K562 (cell line): ENCODE measurements around the gene SLC29A3. TPM values are rescaled to one million over a fixed set of nuclear protein-coding genes. Genes with fewer than 3 reads are reported as not detected.

Experiments
- CREM ChIP-seq: IDR thresholded peaks from 2 replicates; pipeline ENCODE4 v1.6.1; 2014; ENCODE audit warnings: antibody characterized with exemption, low read depth
- ELK3 ChIP-seq: fragments of 450-650 bp; formaldehyde crosslinking; IDR thresholded peaks from 2 replicates; pipeline ENCODE4 v1.4.0; 2020; ENCODE audit warnings: mild to moderate bottlenecking
- ESRRB ChIP-seq: fragments of 250-450 bp; sonication (Bioruptor Pico); IDR thresholded peaks from 2 replicates; pipeline ENCODE4 v1.5.0; 2020; ENCODE audit warnings: mild to moderate bottlenecking, moderate library complexity, borderline replicate concordance
- GABPB1 ChIP-seq: sonication (generic); formaldehyde crosslinking; IDR thresholded peaks from 2 replicates; pipeline ENCODE4 v1.8.0; 2022; ENCODE audit warnings: mild to moderate bottlenecking, missing genetic modification reagents
- HDAC3 ChIP-seq: fragments of 450-650 bp; IDR thresholded peaks from 2 replicates; pipeline ENCODE4 v1.6.1; 2018; ENCODE audit warnings: borderline replicate concordance, mild to moderate bottlenecking, moderate library complexity; ENCODE audit not compliant: partially characterized antibody
- HOMEZ ChIP-seq: fragments of 250-450 bp; sonication (Bioruptor Pico); IDR thresholded peaks from 2 replicates; pipeline ENCODE4 v1.4.0; 2020; ENCODE audit warnings: mild to moderate bottlenecking, moderate library complexity
- NCOA2 ChIP-seq, 2 experiments: fragments of 450-650 bp; IDR thresholded peaks; 2 replicates each; pipeline ENCODE4 v1.6.1; 2018; ENCODE audit warnings: mild to moderate bottlenecking in 2 of 2, moderate library complexity in 1 of 2; ENCODE audit not compliant: partially characterized antibody in 2 of 2
- PBX2 ChIP-seq, 2 experiments: IDR thresholded peaks in 1 of 2; conservative IDR thresholded peaks in 1 of 2; 2 replicates each; pipeline ENCODE4 v1.6.1; 2016; ENCODE audit warnings: low read depth in 2 of 2, mild to moderate bottlenecking in 1 of 2, missing compliant biosample characterization in 1 of 2, missing genetic modification characterization in 1 of 2, moderate library complexity in 1 of 2
- PRMT5 ChIP-seq: sonication (generic); formaldehyde crosslinking; IDR thresholded peaks from 2 replicates; pipeline ENCODE4 v1.5.0; 2020; ENCODE audit warnings: missing genetic modification reagents
- SFPQ ChIP-seq: fragments of 200-400 bp; formaldehyde crosslinking; IDR thresholded peaks from 2 replicates; pipeline ENCODE4 v1.6.1; 2017; ENCODE audit warnings: mild to moderate bottlenecking, low read depth, low read length, moderate library complexity
- SP2 ChIP-seq: IDR thresholded peaks from 2 replicates; pipeline ENCODE4 v1.6.1; 2011; ENCODE audit warnings: mild to moderate bottlenecking, low read depth, low read length, moderate library complexity; ENCODE audit not compliant: poor library complexity, severe bottlenecking; ENCODE audit errors: extremely low read depth
- SRSF3 ChIP-seq: fragments of 200-400 bp; formaldehyde crosslinking; IDR thresholded peaks from 2 replicates; pipeline ENCODE4 v1.6.1; 2016; ENCODE audit warnings: mild to moderate bottlenecking, low read length, moderate library complexity; ENCODE audit not compliant: insufficient read depth
- TGIF2 ChIP-seq: sonication (generic); formaldehyde crosslinking; IDR thresholded peaks from 2 replicates; pipeline ENCODE4 v1.8.1; 2022; ENCODE audit warnings: mild to moderate bottlenecking, missing genetic modification reagents, moderate library complexity
- THRA ChIP-seq: fragments of 450-650 bp; IDR thresholded peaks from 2 replicates; pipeline ENCODE4 v1.6.1; 2017; ENCODE audit warnings: mild to moderate bottlenecking, moderate library complexity
- ZFP1 ChIP-seq: fragments of 450-650 bp; formaldehyde crosslinking; IDR thresholded peaks from 2 replicates; pipeline ENCODE4 v1.4.0; 2020; ENCODE audit warnings: mild to moderate bottlenecking, mixed read lengths
- ZNF174 ChIP-seq: fragments of 250-450 bp; sonication (Bioruptor Pico); IDR thresholded peaks from 2 replicates; pipeline ENCODE4 v1.4.0; 2020; ENCODE audit warnings: mild to moderate bottlenecking
- ZNF212 ChIP-seq: fragments of 450-650 bp; formaldehyde crosslinking; IDR thresholded peaks from 2 replicates; pipeline ENCODE4 v1.4.0; 2020; ENCODE audit warnings: mild to moderate bottlenecking
- polyA plus RNA-seq, 8 experiments: library from polyadenylated mRNA; depleted of rRNA in 4 of 8; stranded (reverse) in 5 of 8; unstranded in 3 of 8; fragments of >200 nt; fragmentation: Nextera tagmentation in 2 of 8; fragmentation: Illumina TruSeq in 1 of 8; extraction: Ambion mirVana in 2 of 8; extraction: Trizol in 1 of 8; gene quantifications; 2 replicates each; pipeline versions ENCODE4 v1.2.1 to v1.2.3, GENCODE V29; 2011 to 2014; ENCODE audit warnings: inconsistent platforms in 1 of 8, missing spikeins in 1 of 8
- total RNA-seq, 7 experiments: library from RNA; depleted of rRNA in 6 of 7; stranded (reverse); fragments of >200 nt in 6 of 7; fragmentation: Illumina TruSeq in 2 of 7; extraction: Trizol in 2 of 7; gene quantifications; 2 replicates each; pipeline versions ENCODE4 v1.2.1 to v1.2.3, GENCODE V29; 2011 to 2021; ENCODE audit warnings: low replicate concordance in 1 of 7

Gene SLC29A3
- total and polyA plus RNA-seq, 9 of the 15 experiments (the other 6 are each of a cell fraction or from before 2014, with no cell fraction given): 2.1 to 10.7 (median 4.6) TPM

- TF ChIP-seq SRSF3 (no peak), ZNF174 (CRISPR knock-in tag) (no peak), ZFP1 (no peak), HOMEZ (no peak), PRMT5 (no peak), THRA (no peak), HDAC3 (no peak), ZNF212 (CRISPR knock-in tag) (no peak), ESRRB (CRISPR knock-in tag) (no peak), GABPB1 (CRISPR knock-in tag) (peak; percentile 74), CREM (peak; percentile 48; the same call in 1 of the 2 replicates), PBX2 (CRISPR knock-in tag; IDR thresholded peaks at IDR 0.05; ENCODE audit: low read depth) (no peak), PBX2 (tag; conservative IDR thresholded peaks at IDR 0.05; ENCODE audit: low read depth) (no peak), SP2 (no peak), ELK3 (CRISPR knock-in tag) (no peak), SFPQ (no peak), NCOA2 (IDR thresholded peaks at IDR 0.05; ENCODE audit: partially characterized antibody in 2 of 2) (no peak), TGIF2 (CRISPR knock-in tag) (0 out of 2 replicates have a peak, but pooled peaks have one; percentile 54)
Observed at GRCh38 chr10:71319042-71319799, at the start of gene SLC29A3 (continued).
